ENCODE data around the gene L3MBTL4. TPM values are rescaled to one million over a fixed set of nuclear protein-coding genes. Genes with fewer than 3 reads are reported as not detected.

Gene L3MBTL4
- total and polyA plus RNA-seq, 2 experiments from 2014 or later = 4.1 to 14.1 TPM

DNA sequence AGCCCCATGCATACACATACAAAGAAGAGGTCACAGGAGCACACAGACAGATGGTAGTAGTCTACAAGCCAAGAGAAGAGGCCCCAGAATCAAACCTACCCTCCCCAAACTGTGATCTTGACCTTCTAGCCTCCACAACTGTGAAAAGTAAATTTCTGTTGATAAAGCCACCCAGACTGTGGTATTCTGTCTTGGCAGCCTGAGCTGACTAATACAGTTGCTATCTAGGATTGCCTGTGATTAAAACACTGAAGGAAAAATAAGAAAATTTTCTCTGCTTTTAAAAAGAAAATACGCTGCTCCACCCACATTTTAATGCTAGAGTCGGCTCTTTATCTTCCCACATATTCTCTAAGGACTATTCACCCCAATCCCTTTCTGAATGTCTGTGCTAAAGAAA lies 375.7 kb downstream of the L3MBTL4 start:
- Histone ChIP-seq H3K4me3 (no peak overlapping the region), H2AFZ (no peak overlapping the region), H3K27ac (no peak overlapping the region), H3K4me2 (no peak overlapping the region), H3K9me2 (replicated peaks; ENCODE audit: insufficient read depth) (no peaks in the 10 kb centered on the region), H3K79me2 (no peaks in the 10 kb centered on the region), H3K36me3 (replicated peaks; ENCODE audit: insufficient read depth, low read depth) (no peaks in the 10 kb centered on the region), H4K20me1 (ENCODE audit: insufficient read depth, poor library complexity, severe bottlenecking) (no peaks in the 10 kb centered on the region), H3K27me3 (no peaks in the 10 kb centered on the region), H3K4me1 (ENCODE audit: insufficient read depth) (no peaks in the 10 kb centered on the region), H3K9me3 (ENCODE audit: low read depth) (no peaks in the 10 kb centered on the region)
- 80% methylated on average over 2 of the region's 2 CpGs for WGBS (ENCODE audit: low lambda C conversion rate, missing lambda C conversion rate)
- no peak for DNase-seq (ENCODE audit: low spot score)
- no peak for TF ChIP-seq EZH2 (IDR thresholded peaks at IDR 0.05; ENCODE audit: borderline replicate concordance)
- TF ChIP-seq, protein P1, sequence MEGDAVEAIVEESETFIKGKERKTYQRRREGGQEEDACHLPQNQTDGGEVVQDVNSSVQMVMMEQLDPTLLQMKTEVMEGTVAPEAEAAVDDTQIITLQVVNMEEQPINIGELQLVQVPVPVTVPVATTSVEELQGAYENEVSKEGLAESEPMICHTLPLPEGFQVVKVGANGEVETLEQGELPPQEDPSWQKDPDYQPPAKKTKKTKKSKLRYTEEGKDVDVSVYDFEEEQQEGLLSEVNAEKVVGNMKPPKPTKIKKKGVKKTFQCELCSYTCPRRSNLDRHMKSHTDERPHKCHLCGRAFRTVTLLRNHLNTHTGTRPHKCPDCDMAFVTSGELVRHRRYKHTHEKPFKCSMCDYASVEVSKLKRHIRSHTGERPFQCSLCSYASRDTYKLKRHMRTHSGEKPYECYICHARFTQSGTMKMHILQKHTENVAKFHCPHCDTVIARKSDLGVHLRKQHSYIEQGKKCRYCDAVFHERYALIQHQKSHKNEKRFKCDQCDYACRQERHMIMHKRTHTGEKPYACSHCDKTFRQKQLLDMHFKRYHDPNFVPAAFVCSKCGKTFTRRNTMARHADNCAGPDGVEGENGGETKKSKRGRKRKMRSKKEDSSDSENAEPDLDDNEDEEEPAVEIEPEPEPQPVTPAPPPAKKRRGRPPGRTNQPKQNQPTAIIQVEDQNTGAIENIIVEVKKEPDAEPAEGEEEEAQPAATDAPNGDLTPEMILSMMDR (IDR thresholded peaks at IDR 0.05; ENCODE audit: poor library complexity) = no peak
- TF ChIP-seq EZH2phosphoT487 (IDR thresholded peaks at IDR 0.05; ENCODE audit: low read depth, severe bottlenecking, unreplicated experiment) = no peak

DNA sequence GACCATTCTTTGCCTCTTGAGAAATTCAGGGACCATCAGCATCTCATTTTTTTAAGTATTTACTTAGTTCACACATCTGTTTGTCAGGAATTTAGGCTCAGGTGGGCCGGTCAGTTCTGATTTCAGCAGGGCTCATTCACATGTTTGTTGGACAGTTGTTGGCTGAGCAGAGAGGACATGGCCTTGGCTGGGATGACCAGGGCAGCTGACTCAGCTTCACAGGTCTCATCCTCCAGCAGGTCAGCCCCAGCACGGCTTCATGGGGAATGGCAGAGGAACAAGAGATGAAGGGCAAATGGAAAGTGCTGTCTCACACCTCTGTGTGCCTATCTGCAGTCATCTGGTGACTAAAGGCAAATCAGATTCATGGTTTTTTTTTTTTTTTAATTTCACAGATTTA lies 383.3 kb downstream of the L3MBTL4 start:
- no peak overlapping the region for H2AFZ ChIP-seq
- H3K36me3 ChIP-seq (replicated peaks; ENCODE audit: insufficient read depth, low read depth) = no peaks in the 10 kb centered on the region
- TF ChIP-seq EZH2phosphoT487 (IDR thresholded peaks at IDR 0.05; ENCODE audit: low read depth, severe bottlenecking, unreplicated experiment) (no peak), EZH2 (IDR thresholded peaks at IDR 0.05; ENCODE audit: borderline replicate concordance) (no peak)
- TF ChIP-seq, protein P1 (IDR thresholded peaks at IDR 0.05; ENCODE audit: poor library complexity) = no peak
- H3K79me2 ChIP-seq = no peaks in the 10 kb centered on the region
- H3K27me3 ChIP-seq = no peaks in the 10 kb centered on the region
- H3K9me2 ChIP-seq (replicated peaks; ENCODE audit: insufficient read depth) = no peaks in the 10 kb centered on the region
- H3K4me1 ChIP-seq (ENCODE audit: insufficient read depth) = no peaks in the 10 kb centered on the region
- no peak overlapping the region for H3K4me2 ChIP-seq
- H4K20me1 ChIP-seq (ENCODE audit: insufficient read depth, poor library complexity, severe bottlenecking) = no peaks in the 10 kb centered on the region
- no peak overlapping the region for H3K4me3 ChIP-seq
- 69% methylated on average over 2 of the region's 2 CpGs for WGBS (ENCODE audit: low lambda C conversion rate, missing lambda C conversion rate)
- DNase-seq (ENCODE audit: low spot score) = no peak
- no peak overlapping the region for H3K27ac ChIP-seq
- no peaks in the 10 kb centered on the region for H3K9me3 ChIP-seq (ENCODE audit: low read depth)

DNA sequence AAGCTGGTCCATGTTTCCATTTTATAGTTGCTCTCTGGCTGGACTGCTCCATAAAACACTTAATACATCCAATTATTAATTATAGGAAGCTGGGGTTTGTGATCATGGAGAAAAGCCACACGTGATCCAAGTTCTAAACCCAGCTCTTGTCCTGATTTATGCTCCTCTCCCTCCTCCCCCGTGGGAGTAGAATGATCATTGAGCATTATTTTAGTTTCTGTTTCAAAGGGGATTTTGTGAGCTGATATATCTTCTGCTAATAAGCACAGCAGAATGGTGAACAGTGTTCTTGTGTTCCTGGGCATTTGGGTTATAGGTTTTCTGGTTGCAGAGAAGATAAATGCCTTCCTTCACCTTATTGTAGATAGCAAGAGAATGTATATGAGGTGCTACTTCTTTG lies 383.7 kb downstream of the L3MBTL4 start:
- Histone ChIP-seq H3K4me2 (peak overlapping the region; percentile 35), H3K9me3 (ENCODE audit: low read depth) (no peaks in the 10 kb centered on the region), H3K27me3 (no peaks in the 10 kb centered on the region), H3K4me3 (no peak overlapping the region), H3K4me1 (ENCODE audit: insufficient read depth) (no peaks in the 10 kb centered on the region), H4K20me1 (ENCODE audit: insufficient read depth, poor library complexity, severe bottlenecking) (no peaks in the 10 kb centered on the region), H3K79me2 (no peaks in the 10 kb centered on the region), H3K9me2 (replicated peaks; ENCODE audit: insufficient read depth) (no peaks in the 10 kb centered on the region), H2AFZ (no peak overlapping the region), H3K36me3 (replicated peaks; ENCODE audit: insufficient read depth, low read depth) (no peaks in the 10 kb centered on the region), H3K27ac (no peak overlapping the region)
- DNase-seq (ENCODE audit: low spot score) = no peak
- TF ChIP-seq EZH2 (IDR thresholded peaks at IDR 0.05; ENCODE audit: borderline replicate concordance) = no peak
- TF ChIP-seq, protein P1 (IDR thresholded peaks at IDR 0.05; ENCODE audit: poor library complexity) = no peak
- TF ChIP-seq EZH2phosphoT487 (IDR thresholded peaks at IDR 0.05; ENCODE audit: low read depth, severe bottlenecking, unreplicated experiment) = no peak
- 77% methylated on average over 2 of the region's 2 CpGs for whole genome bisulfite sequencing (ENCODE audit: low lambda C conversion rate, missing lambda C conversion rate)

DNA sequence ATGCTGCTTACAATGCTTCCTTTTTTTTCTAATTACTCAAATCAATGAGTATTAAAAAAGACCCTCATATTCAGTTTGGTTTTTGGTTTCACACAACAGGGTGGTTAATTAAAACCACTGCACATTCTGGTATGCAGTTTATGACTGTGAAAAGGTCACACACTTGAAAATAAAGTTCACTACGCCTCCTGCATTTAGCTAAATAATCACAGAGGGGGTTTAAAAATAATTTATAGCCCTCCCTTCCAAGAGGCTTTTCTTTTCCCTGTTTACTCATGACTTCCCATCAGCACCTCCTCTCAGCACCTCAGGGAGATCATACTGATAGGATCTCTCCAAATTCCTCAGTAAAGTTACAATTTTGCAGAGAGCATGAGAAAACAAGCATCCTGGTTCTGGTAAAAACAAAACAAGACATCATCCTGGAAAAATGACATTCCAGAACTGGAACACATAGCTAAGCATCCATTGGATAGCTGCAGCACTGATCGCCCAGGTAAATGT lies 389.9 kb downstream of the L3MBTL4 start:
- Histone ChIP-seq H3K4me2 (no peak overlapping the region), H3K4me3 (no peak overlapping the region), H3K27me3 (no peaks in the 10 kb centered on the region), H2AFZ (no peak overlapping the region), H3K9me3 (ENCODE audit: low read depth) (no peaks in the 10 kb centered on the region), H3K27ac (no peak overlapping the region), H3K79me2 (no peaks in the 10 kb centered on the region), H3K9me2 (replicated peaks; ENCODE audit: insufficient read depth) (no peaks in the 10 kb centered on the region), H3K4me1 (ENCODE audit: insufficient read depth) (no peaks in the 10 kb centered on the region), H4K20me1 (ENCODE audit: insufficient read depth, poor library complexity, severe bottlenecking) (no peaks in the 10 kb centered on the region), H3K36me3 (replicated peaks; ENCODE audit: insufficient read depth, low read depth) (no peaks in the 10 kb centered on the region)
- TF ChIP-seq, protein P1 (IDR thresholded peaks at IDR 0.05; ENCODE audit: poor library complexity) = no peak
- TF ChIP-seq EZH2phosphoT487 (IDR thresholded peaks at IDR 0.05; ENCODE audit: low read depth, severe bottlenecking, unreplicated experiment) (no peak), EZH2 (IDR thresholded peaks at IDR 0.05; ENCODE audit: borderline replicate concordance) (no peak)
- DNase-seq (ENCODE audit: low spot score) = no peak
- 55% methylated on average over 2 of the region's 2 CpGs for WGBS (ENCODE audit: low lambda C conversion rate, missing lambda C conversion rate)

Measured in hepatocyte (in vitro differentiated cells).